Caki2 (cell line): Measurements from ENCODE around the gene COPS6. TPM values are rescaled to one million over a fixed set of nuclear protein-coding genes. Genes with fewer than 3 reads are reported as not detected.
A peak's percentile ranks its signal among the peaks of the same experiment; 100 is the strongest.

Experiments used
- DNase-seq: peaks from one replicate; pipeline ENCODE4 v3.0.0-alpha.2; 2015; ENCODE audit warnings: low read depth
- in situ Hi-C: cut with HindIII; loops from 2 replicates; pipeline ENCODE4 v1.10.0; 2016; ENCODE audit warnings: low sequenced_read_pairs, low pct_unique_long_range_greater_than_20kb, mixed read lengths
- total RNA-seq: library from RNA; depleted of rRNA; stranded (reverse); fragments of >200 nt; shearing (Covaris generic); gene quantifications from 2 replicates; pipeline ENCODE4 v1.2.3, GENCODE V29; 2014; ENCODE audit warnings: low replicate concordance

Gene COPS6
- total RNA-seq, 1 experiment from 2014 or later: 92.5 TPM

DNA sequence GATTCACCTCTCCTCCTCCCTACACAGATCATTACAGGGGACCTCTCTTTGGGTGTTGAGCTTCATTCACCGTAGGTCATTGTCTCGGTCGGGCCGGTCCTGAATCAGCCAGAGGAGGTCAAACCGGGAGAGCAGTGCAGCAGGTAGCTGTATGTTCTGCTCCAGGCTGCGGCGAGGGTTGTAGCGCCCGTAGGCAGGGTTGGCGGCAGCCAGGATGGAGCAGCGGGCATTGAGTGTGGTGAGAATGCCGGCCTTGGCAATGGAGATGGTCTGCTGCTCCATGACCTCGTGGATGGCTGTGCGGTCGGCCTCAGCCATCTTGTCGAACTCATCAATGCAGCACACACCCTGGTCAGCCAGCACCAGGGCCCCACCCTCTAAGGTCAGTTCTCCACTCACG is 6.9 kb downstream of the COPS6 start:
- in situ Hi-C loops: no loop called here
- DNase-seq: no peak

DNA sequence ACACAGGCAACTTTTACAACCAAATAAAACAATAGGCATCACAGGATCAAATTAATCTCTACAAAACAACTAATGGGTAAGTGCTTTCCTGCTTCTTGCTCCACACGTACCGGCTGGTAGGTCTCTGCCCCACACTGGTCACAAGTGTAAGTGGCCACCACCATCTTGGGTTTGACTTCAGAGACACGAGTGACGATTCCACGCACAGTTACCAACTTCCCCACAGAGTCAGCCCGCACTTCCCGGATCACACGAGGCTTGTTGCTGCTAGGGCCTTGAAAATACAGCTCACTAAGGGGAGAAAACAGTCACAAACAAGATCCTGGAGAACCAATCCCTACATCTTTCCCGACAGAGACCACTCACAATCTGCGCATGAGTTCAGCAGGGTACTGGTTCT is 10.1 kb downstream of the COPS6 start:
- no peak for DNase-seq
- in situ Hi-C loops: no loop called here

DNA sequence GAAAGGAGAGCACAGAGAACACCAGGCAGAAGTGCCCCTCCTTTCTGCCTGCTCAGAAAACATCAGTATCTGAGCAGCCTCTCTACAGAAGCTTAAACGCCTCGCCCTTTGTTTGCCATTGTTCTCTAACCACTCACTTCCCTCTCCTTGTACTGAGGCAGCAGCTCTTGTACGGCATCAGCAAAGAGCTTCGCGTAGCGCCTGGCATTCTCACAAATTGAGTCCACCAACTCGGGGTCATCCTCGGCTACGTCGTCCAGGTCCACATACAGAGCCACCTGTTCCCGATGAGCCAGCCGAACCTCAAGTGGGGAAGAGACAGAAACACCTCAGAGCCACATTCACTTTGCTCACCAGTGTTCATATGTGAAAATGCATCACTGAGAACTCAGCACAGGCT is 10.7 kb downstream of the COPS6 start:
- in situ Hi-C loops: no loop called here

GRCh38 chr7:100100420-100101015 is 11.7 kb downstream of the COPS6 start:
- in situ Hi-C loops: no loop called here
- peak; percentile 94 for DNase-seq

More for the DNA sequence above, 10.7 kb downstream of the COPS6 start:
- no peak for DNase-seq

- in situ Hi-C loops: no loop called here
- DNase-seq: peak; percentile 99
Observed at GRCh38 chr7:100101016-100101862, 12.5 kb downstream of the COPS6 start, which contains the start of the genes AP4M1 and MCM7. Gene AP4M1 (plus strand): TSS chr7:100101643. CDS start chr7:100101715, 72 bp downstream. Gene MCM7 (minus strand): TSS chr7:100101397. CDS start chr7:100101294, 103 bp downstream.

- in situ Hi-C loops: no loop called here
- no peak for DNase-seq
Observed at GRCh38 chr7:100102950-100103840, 14.4 kb downstream of the COPS6 start.

- no peak for DNase-seq
- in situ Hi-C loops: no loop called here
Observed at GRCh38 chr7:100105534-100105933, 16.8 kb downstream of the COPS6 start.

- in situ Hi-C loops: no loop called here
- DNase-seq: no peak
Observed at GRCh38 chr7:100106633-100107032, 17.9 kb downstream of the COPS6 start.

DNA sequence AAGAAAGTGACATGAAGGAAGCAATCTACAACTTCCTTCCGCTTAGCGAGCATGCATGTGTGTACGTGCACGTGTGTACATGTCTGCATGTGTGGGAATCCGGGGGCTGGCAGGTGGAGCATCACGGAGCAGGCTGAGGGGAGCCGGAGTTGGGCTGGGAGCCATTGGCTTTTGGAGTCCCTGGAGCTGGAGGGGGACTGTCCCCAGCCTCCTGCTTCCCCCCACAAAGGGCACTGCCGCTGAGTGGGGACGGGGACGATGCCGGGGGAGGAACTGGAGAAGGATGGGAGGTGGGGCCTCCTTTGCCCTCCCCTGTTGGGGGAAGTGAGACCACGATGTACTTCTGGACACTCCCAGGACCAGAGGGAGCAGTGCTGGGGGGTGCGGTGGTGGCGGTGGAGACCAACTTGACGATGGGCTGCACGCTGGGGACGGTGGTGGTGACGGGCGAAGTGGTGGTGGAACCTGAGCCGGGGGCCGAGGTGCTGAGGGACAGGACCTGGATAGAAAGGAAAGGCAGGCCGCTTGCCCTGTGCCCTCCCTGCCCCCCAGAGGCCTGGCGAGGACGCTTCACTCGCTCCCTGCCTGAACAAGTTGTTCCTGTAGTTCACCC is 18.5 kb downstream of the COPS6 start:
- DNase-seq: no peak
- in situ Hi-C loops: no loop called here

DNA sequence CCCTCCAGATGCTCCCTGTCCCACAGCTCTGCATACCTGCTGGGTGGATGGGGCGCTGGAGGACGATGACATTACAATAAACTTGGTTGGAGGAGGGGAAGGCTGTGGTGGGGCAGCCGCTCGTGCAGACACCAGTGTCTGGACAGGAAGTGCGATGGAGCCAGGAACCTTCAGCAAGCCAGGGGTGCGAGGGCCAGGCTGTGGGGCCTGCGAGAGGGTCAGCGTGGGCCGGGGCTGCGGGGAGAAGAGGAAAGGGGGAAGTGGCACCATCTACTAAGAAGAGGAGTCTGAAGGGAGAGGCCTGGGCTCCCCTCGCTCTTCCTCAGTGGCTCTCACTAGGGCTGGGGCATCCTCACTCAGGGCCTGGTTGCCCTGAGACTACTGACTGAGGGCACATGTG is 19.1 kb downstream of the COPS6 start:
- no peak for DNase-seq
- in situ Hi-C loops: no loop called here

DNA sequence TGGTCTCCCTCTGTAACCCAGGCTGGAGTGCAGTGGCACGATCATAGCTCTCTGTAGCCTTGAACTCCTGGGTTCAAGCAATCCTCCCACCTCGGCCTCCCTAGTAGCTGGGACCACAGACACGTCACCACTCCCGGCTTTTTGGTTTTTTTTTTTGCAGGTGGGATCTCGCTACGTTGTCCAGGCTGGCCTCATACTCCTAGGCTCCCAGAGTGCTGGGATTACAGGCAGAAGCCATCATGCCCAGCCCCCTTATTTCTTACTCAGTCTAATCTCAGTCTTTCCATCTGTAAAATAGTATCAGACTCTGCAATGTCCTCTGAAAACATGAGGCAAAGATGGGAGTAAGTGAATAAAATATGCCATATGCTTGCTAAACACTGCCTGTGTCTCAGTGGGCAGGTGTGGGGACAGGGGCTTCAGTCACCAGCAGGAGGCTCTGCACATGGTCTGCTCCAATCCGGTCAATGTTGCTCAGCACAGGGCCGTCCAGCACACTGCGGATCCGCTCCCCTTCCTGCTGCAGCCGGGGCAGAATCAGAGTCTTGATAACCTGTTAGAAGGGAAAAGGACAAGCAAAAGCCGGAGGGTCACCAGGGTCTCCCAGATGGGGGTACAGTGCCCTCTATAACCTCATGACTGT is 20.9 kb downstream of the COPS6 start:
- DNase-seq: no peak
- in situ Hi-C loops: no loop called here

GRCh38 chr7:100111156-100111555 is 22.4 kb downstream of the COPS6 start:
- in situ Hi-C loops: no loop called here

GRCh38 chr7:100111914-100112313 is 23.1 kb downstream of the COPS6 start:
- no peak for DNase-seq
- in situ Hi-C loops: no loop called here

More at GRCh38 chr7:100111156-100111555, 22.4 kb downstream of the COPS6 start:
- DNase-seq: no peak

DNA sequence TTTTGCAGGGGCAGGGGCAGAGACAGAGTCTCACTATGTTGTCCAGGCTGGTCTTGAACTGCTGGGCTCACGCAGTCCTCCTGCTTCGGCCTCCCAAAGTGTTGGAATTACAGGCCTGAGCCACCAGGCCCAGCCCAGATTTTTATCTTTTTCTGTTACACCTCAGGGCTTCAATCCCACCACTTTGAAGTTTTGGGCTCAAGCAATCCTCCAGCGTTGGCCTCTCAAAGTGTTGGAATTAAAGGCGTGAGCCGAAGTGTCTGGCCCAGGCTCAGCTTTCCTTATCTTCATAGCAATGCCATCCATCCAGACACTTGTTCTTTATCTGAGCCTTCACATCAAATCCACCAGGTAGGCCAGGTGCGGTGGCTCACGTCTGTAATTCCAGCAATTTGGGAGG is 26.3 kb downstream of the COPS6 start:
- in situ Hi-C loops: no loop called here
- DNase-seq: no peak

GRCh38 chr7:100118388-100119071 is 29.8 kb downstream of the COPS6 start:
- in situ Hi-C loops: no loop called here
- no peak for DNase-seq

- peak; percentile 89 for DNase-seq
- in situ Hi-C loops: no loop called here
Observed at GRCh38 chr7:100119072-100119969, 30.6 kb downstream of the COPS6 start, which contains the start of the genes CNPY4 and TAF6. Gene CNPY4 (plus strand): TSS chr7:100119634. CDS start chr7:100119745, 111 bp downstream. Gene TAF6 (minus strand): TSS chr7:100119358. CDS start chr7:100114209, 5,149 bp downstream.
